ENCODE results near the gene RNF208. TPM values are rescaled to one million over a fixed set of nuclear protein-coding genes. Genes with fewer than 3 reads are reported as not detected.

Gene RNF208
- total and polyA plus RNA-seq, 2 of the 4 experiments (the other 2 are of a cell fraction): 1.2 TPM; not detected in 1

- DNase-seq: peak; percentile 77
- H3K18ac ChIP-seq (ENCODE audit: low read depth, low read length): no peak within 1 kb of the TSS
- H3K9me1 ChIP-seq (ENCODE audit: insufficient read depth, low read length): 0 out of 2 replicates have a peak, but pooled peaks cover 2% of the 10 kb centered on the region
- 0% methylated on average over 37 of the region's 98 CpGs; no CpG with 5 or more reads in 1 of the 2 experiments for WGBS, 2 experiments (ENCODE audit: extremely low coverage in 2 of 2, insufficient read length in 1 of 2)
- CTCF ChIA-PET: no interaction called here
- peaks cover 10% of the 10 kb centered on the region for H3K4me1 ChIP-seq (ENCODE audit: control insufficient read depth, insufficient read depth, low read length)
- peak within 1 kb of the TSS; percentile 76 for H4K5ac ChIP-seq (ENCODE audit: low read depth, low read length)
- H2BK120ac ChIP-seq (ENCODE audit: low read depth, low read length): no peak within 1 kb of the TSS
- H3K4me2 ChIP-seq (ENCODE audit: low read depth, low read length): peak within 1 kb of the TSS; percentile 99
- peak within 1 kb of the TSS; percentile 94 to 98 for H4K8ac ChIP-seq (ENCODE audit: low read depth in 2 of 2, low read length in 2 of 2)
- H3K27ac ChIP-seq (ENCODE audit: insufficient read depth, low read length): peak within 1 kb of the TSS; percentile 85
- H2AFZ ChIP-seq (replicated peaks; ENCODE audit: low read length, poor library complexity): peak within 1 kb of the TSS; percentile 97
- H3K9me3 ChIP-seq (ENCODE audit: control insufficient read depth, insufficient read depth, low read length): no peaks in the 10 kb centered on the region
- intact Hi-C loops (cut with micrococcal nuclease) (no loop called here), in situ Hi-C loops (cut with MboI; ENCODE audit: low sequenced_read_pairs) (no loop called here), dilution Hi-C loops (cut with HindIII; ENCODE audit: low sequenced_read_pairs, unreplicated experiment) (no loop called here)
- peaks cover 45 to 63% of the 10 kb centered on the region in 2 experiments for H3K79me1 ChIP-seq (ENCODE audit: low read depth in 1 of 2, low read length in 2 of 2)
- BruUV-seq (replicated peaks): no TSS peak
- H3K56ac ChIP-seq (ENCODE audit: extremely low read depth, insufficient read depth, low read length): peak within 1 kb of the TSS; percentile 71
- H3K4me3 ChIP-seq (ENCODE audit: insufficient read depth, low read depth, low read length): peak within 1 kb of the TSS; percentile 93
- H2BK5ac ChIP-seq (ENCODE audit: low read depth, low read length, poor library complexity, severe bottlenecking): peak within 1 kb of the TSS; percentile 41
- peak within 1 kb of the TSS; percentile 89 for H3K9ac ChIP-seq (ENCODE audit: low read depth, low read length)
- no peak within 1 kb of the TSS for H2BK20ac ChIP-seq (ENCODE audit: low read depth, low read length)
- no peak within 1 kb of the TSS for H2BK15ac ChIP-seq (ENCODE audit: low read depth, low read length)
- H3K14ac ChIP-seq (replicated peaks; ENCODE audit: low read depth, low read length): peak within 1 kb of the TSS; percentile 66
- peak within 1 kb of the TSS; percentile 90 for H2AK5ac ChIP-seq (ENCODE audit: low read depth, low read length)
- H4K91ac ChIP-seq (ENCODE audit: insufficient read depth, low read depth, low read length): peak within 1 kb of the TSS; percentile 75
- H3K27me3 ChIP-seq (ENCODE audit: control insufficient read depth, insufficient read depth, low read length): no peaks in the 10 kb centered on the region
- ATAC-seq (ENCODE audit: low read depth): peak; percentile 53
- POLR2A ChIA-PET (ENCODE audit: unreplicated experiment): interaction anchor here (0.6 kb wide), 1 partner anchor 76 kb away, joined by 4 read pairs; no protein-coding TSS in a partner anchor
- peak within 1 kb of the TSS; percentile 97 for H2AK9ac ChIP-seq (replicated peaks; ENCODE audit: low read depth, low read length, poor library complexity)
- TF ChIP-seq SMC3 (IDR thresholded peaks at IDR 0.05; ENCODE audit: low read depth, low read length) (no peak), POLR2A (IDR thresholded peaks at IDR 0.05; ENCODE audit: low read depth, low read length) (peak; percentile 77), MAZ (IDR thresholded peaks at IDR 0.05; ENCODE audit: borderline replicate concordance, low read depth, low read length) (peak; percentile 91; the same call in 1 of the 2 replicates), CEBPB (IDR thresholded peaks at IDR 0.05; ENCODE audit: low read depth, low read length) (no peak), MXI1 (IDR thresholded peaks at IDR 0.05; ENCODE audit: borderline replicate concordance, low read depth, low read length) (peak; percentile 85; the same call in 1 of the 2 replicates)
- H3K36me3 ChIP-seq (ENCODE audit: control insufficient read depth, insufficient read depth, low read length): peaks cover 8% of the 10 kb centered on the region
- peak within 1 kb of the TSS; percentile 89 for H3K4ac ChIP-seq (ENCODE audit: low read depth, low read length)
- H3K23ac ChIP-seq (ENCODE audit: low read depth, low read length): peak within 1 kb of the TSS; percentile 98
- peaks cover 9% of the 10 kb centered on the region for H4K20me1 ChIP-seq (ENCODE audit: insufficient read depth, low read length)
Observed at GRCh38 chr9:137205126-137206069, 16.6 kb downstream of the RNF208 start, which contains the start of the genes NDOR1 and TMEM203. TSS of gene NDOR1 (plus strand) at chr9:137205700. CDS start at chr9:137205778, 78 bp downstream. TSS of gene TMEM203 (minus strand) at chr9:137205648. CDS start at chr9:137205414, 234 bp downstream.
